ENCODE data around the gene DPP7.
A peak's percentile ranks its signal among the peaks of the same experiment; 100 is the strongest.

The DPP7 gene

DNA sequence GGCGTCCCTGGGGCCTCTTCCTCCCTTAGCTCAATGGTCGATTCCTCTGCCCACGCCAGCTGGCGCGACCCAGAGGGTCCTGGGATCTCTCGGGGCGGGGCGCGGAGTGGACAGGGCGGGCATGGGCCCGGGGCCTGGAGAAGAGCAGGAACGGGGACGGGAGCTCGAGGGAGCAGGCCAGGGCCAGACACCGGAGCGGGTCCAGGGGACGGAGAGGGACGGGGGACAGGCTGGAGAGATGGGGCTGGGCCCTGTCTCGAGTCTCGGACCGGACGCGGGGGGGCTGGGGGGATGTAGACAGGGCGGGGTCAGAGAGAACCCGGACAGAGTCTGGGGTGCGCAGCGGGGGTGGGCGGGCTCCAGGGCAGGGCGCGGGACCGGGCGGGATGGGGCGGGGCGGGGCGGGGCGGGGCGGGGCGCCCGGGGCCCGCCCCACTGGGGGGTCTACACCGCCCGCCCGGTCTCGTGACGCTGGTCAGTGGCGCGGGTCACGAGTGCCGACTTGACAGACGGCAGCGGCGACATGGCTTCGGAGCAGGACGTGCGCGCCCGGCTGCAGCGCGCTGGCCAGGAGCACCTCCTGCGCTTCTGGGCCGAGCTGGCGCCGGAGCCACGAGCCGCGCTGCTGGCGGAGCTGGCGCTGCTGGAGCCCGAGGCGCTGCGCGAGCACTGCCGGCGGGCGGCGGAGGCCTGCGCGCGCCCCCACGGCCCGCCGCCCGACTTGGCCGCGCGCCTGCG is 37.4 kb downstream of the DPP7 start, which contains the start of gene UAP1L1:
UAP1L1 (plus strand) TSS at position 508 of the 738 bp plus-strand sequence; CDS start at position 524, 16 bp downstream.
- ATAC-seq (ENCODE audit: low read depth), result peak; percentile 63
- TF ChIP-seq CTCF (IDR thresholded peaks at IDR 0.05; ENCODE audit: poor library complexity, severe bottlenecking), result no peak
- H3K9me3 ChIP-seq (ENCODE audit: severe bottlenecking), result no peaks in the 10 kb centered on the region
- H3K27ac ChIP-seq (ENCODE audit: poor library complexity, severe bottlenecking), result peak within 1 kb of the TSS; percentile 39
- peak within 1 kb of the TSS; percentile 61 for H3K4me3 ChIP-seq (ENCODE audit: severe bottlenecking)
- H3K27me3 ChIP-seq (ENCODE audit: insufficient read depth, poor library complexity, severe bottlenecking), result no peaks in the 10 kb centered on the region
- H3K4me1 ChIP-seq (ENCODE audit: insufficient read depth, poor library complexity, severe bottlenecking), result no peaks in the 10 kb centered on the region
- peak; percentile 75 for DNase-seq (ENCODE audit: low spot score)
- peaks cover 12% of the 10 kb centered on the region; the same call in 1 of the 2 replicates for H3K36me3 ChIP-seq (ENCODE audit: low read depth)

DNA sequence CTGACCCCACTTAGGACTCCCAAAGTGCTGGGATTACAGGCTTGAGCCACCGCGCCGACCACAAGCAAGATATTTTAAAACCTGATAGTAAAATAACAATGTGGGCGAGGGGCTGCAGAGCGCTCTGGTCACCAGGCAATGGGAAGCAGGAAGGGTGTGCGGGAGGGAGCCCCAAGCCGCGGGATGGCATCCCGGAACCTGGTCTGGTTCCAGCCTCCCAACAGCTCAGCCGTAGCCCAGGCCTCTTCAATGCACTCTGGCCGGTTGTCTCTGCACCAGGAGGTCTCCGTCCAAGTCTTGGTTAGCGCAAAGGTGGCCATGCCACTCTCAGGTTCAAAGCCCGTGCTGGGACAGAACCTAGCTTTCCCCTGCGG is 37.9 kb downstream of the DPP7 start:
- no peak for DNase-seq (ENCODE audit: low spot score)
- Histone ChIP-seq H3K27ac (ENCODE audit: poor library complexity, severe bottlenecking) (no peak overlapping the region), H3K27me3 (ENCODE audit: insufficient read depth, poor library complexity, severe bottlenecking) (no peaks in the 10 kb centered on the region), H3K36me3 (ENCODE audit: low read depth) (peaks cover 12% of the 10 kb centered on the region; the same call in 1 of the 2 replicates), H3K9me3 (ENCODE audit: severe bottlenecking) (no peaks in the 10 kb centered on the region), H3K4me1 (ENCODE audit: insufficient read depth, poor library complexity, severe bottlenecking) (no peaks in the 10 kb centered on the region), H3K4me3 (ENCODE audit: severe bottlenecking) (no peak overlapping the region)
- ATAC-seq (ENCODE audit: low read depth), result no peak
- no peak for TF ChIP-seq CTCF (IDR thresholded peaks at IDR 0.05; ENCODE audit: poor library complexity, severe bottlenecking)

DNA sequence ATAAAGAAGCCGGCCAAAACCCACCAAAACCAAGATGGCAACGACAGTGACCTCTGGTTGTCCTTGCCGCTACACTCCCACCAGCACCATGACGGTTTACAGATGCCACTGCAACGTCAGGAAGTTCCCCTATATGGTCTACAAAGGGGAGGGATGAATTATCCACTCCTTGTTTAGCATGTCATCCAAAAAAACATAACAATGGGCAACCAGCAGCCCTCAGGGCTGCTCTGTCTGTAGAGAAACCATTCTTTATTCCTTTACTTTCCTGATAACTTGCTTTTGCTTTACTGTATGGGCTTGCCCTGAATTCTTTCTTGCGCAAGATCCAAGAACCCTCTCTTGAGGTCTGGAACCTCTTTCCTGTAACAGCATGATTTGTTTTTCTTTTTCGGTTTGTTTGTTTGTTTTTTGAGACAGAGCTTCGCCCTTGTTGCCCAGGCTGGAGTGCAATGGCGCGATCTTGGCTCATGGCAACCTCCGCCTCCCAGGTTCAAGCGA is 39.2 kb downstream of the DPP7 start:
- ATAC-seq (ENCODE audit: low read depth), result no peak
- no peak for TF ChIP-seq CTCF (IDR thresholded peaks at IDR 0.05; ENCODE audit: poor library complexity, severe bottlenecking)
- Histone ChIP-seq H3K4me3 (ENCODE audit: severe bottlenecking) (no peak overlapping the region), H3K36me3 (ENCODE audit: low read depth) (peaks cover 12% of the 10 kb centered on the region; the same call in 1 of the 2 replicates), H3K9me3 (ENCODE audit: severe bottlenecking) (no peaks in the 10 kb centered on the region), H3K27ac (ENCODE audit: poor library complexity, severe bottlenecking) (no peak overlapping the region), H3K4me1 (ENCODE audit: insufficient read depth, poor library complexity, severe bottlenecking) (no peaks in the 10 kb centered on the region), H3K27me3 (ENCODE audit: insufficient read depth, poor library complexity, severe bottlenecking) (no peaks in the 10 kb centered on the region)
- DNase-seq (ENCODE audit: low spot score), result no peak

DNA sequence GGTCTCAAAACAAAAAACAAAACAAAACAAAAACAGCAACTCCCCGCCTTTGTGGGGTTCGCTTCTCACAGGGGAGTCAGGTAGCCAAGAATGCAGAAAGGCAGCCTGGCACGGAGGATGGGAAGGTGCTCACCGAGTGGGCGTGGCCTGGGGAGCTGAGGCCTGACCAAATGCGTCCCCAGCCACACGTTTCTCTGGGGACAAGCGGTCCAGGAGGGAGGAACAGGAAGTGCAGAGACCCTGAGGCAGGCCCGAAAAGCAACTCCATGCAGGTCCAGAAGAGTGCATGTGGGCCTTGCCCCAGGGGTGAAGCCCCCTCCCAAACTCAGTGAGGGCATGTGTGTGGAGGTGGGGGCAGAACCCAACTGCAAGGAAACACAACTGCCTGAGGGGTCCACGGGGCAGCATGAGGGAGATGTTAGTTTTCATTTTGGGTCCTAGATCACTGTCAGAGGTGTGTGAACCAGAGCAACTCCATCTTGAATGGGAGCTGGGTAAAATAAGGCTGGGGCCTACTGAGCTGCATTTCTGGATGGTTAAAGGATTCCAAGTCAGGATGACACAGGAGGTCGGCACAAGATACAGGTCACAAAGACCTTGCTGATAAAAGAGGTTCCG is 39.8 kb downstream of the DPP7 start:
- H3K27ac ChIP-seq (ENCODE audit: poor library complexity, severe bottlenecking), result no peak overlapping the region

More for the DNA sequence above, 39.8 kb downstream of the DPP7 start:
- H3K4me1 ChIP-seq (ENCODE audit: insufficient read depth, poor library complexity, severe bottlenecking), result no peaks in the 10 kb centered on the region
- H3K9me3 ChIP-seq (ENCODE audit: severe bottlenecking), result no peaks in the 10 kb centered on the region
- peaks cover 9% of the 10 kb centered on the region; the same call in 1 of the 2 replicates for H3K36me3 ChIP-seq (ENCODE audit: low read depth)
- no peak overlapping the region for H3K4me3 ChIP-seq (ENCODE audit: severe bottlenecking)
- ATAC-seq (ENCODE audit: low read depth) (no peak), DNase-seq (ENCODE audit: low spot score) (no peak)
- TF ChIP-seq CTCF (IDR thresholded peaks at IDR 0.05; ENCODE audit: poor library complexity, severe bottlenecking), result no peak
- no peaks in the 10 kb centered on the region for H3K27me3 ChIP-seq (ENCODE audit: insufficient read depth, poor library complexity, severe bottlenecking)

Data from RWPE2 (cell line).